Activated CD4-positive, alpha-beta T cell treated with anti-CD3 and anti-CD28 coated beads, Interleukin-2, amount 10 ng/mL, durations not matched to agents 24 days and 14 days (primary cell): ENCODE measurements around the gene HCN2. TPM values are rescaled to one million over a fixed set of nuclear protein-coding genes. Genes with fewer than 3 reads are reported as not detected.
"Not testable (repeated sequence)": the region's sequence is repeated elsewhere in the genome, so short reads cannot be mapped to it uniquely, and the experiment has no call there.

Source experiments
- DNase-seq: peaks from one replicate; pipeline ENCODE4 v3.0.0; 2022
- H3K27ac Mint-ChIP-seq: one replicate; pipeline ENCODE4 v1.8.0; 2022; ENCODE audit warnings: mild to moderate bottlenecking, mixed read lengths
- H3K27me3 Mint-ChIP-seq: one replicate; pipeline ENCODE4 v1.8.0; 2022; ENCODE audit warnings: mixed read lengths
- H3K36me3 Mint-ChIP-seq: one replicate; pipeline ENCODE4 v1.8.0; 2022; ENCODE audit warnings: low read depth, mild to moderate bottlenecking, mixed read lengths
- H3K4me1 Mint-ChIP-seq: one replicate; pipeline ENCODE4 v1.8.0; 2021; ENCODE audit warnings: mixed read lengths
- H3K4me3 Mint-ChIP-seq: one replicate; pipeline ENCODE4 v1.8.0; 2022; ENCODE audit warnings: mild to moderate bottlenecking, moderate library complexity, mixed read lengths
- H3K9me3 Mint-ChIP-seq: one replicate; pipeline ENCODE4 v1.8.0; 2021; ENCODE audit warnings: mixed read lengths
- intact Hi-C: fragments of 100-400 bp; cut with micrococcal nuclease; formaldehyde crosslinking; loops from one replicate; pipeline ENCODE4 v1.15.1; 2023
- total RNA-seq: library from RNA; stranded (reverse); gene quantifications from 2 replicates; pipeline ENCODE4 v1.2.3, GENCODE V29; 2022

Gene HCN2
- total RNA-seq, 1 donor from 2014 or later = 1.1 TPM

GRCh38 chr19:596263-596655, 6.6 kb downstream of the HCN2 start:
- Mint-ChIP-seq H3K4me1 (no peaks in the 10 kb centered on the region), H3K4me3 (no peak overlapping the region), H3K36me3 (no peaks in the 10 kb centered on the region), H3K9me3 (no peaks in the 10 kb centered on the region), H3K27me3 (peaks cover 10% of the 10 kb centered on the region), H3K27ac (no peak overlapping the region)
- DNase-seq = no peak
- intact Hi-C loops = no loop called here

DNA sequence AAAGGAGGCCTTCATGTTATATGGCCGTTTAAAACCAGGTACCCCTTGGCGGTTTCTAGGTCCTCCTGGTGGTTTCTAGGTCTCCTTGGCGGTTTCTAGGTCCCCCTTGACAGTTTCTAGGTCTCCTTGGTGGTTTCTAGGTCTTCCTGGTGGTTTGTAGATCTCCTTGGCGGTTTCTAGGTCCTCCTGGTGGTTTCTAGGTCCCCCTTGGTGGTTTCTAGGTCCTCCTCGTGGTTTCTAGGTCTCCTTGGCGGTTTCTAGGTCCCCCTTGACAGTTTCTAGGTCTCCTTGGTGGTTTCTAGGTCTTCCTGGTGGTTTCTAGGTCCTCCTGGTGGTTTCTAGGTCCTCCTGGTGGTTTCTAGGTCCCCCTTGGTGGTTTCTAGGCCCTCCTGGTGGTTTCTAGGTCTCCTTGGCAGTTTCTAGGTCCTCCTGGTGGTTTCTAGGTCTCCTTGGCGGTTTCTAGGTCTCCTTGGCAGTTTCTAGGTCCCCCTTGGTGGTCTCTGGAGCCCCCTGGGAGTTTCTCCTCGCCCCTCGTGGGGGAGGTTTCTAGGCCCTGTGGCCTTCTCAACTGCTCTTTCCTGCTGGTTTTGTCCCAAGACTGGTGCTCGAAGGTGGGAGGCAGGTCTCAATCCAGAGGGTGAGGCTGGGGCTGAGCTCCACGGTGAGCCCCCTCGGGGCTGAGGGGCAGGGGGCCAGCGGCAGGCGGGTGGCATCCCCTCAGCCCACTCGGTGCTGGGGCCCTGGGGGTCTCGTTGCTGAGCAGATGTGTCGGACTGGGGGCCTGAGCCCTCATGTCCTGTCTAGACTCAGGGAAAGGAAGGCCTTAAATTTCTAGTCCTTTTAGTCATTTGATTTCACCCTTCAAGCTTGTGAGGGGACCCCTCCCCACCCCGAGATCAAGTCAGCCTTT, 8.0 kb downstream of the HCN2 start:
- Mint-ChIP-seq H3K9me3 (no peaks in the 10 kb centered on the region), H3K4me1 (no peaks in the 10 kb centered on the region), H3K27ac (no peak overlapping the region), H3K4me3 (no peak overlapping the region), H3K36me3 (no peaks in the 10 kb centered on the region), H3K27me3 (peaks cover 6% of the 10 kb centered on the region)
- DNase-seq = peak; percentile 67
- intact Hi-C loops = no loop called here

- no peak for DNase-seq
- Mint-ChIP-seq H3K4me1 (no peaks in the 10 kb centered on the region), H3K27ac (no peak overlapping the region), H3K4me3 (no peak overlapping the region), H3K9me3 (no peaks in the 10 kb centered on the region), H3K36me3 (no peaks in the 10 kb centered on the region), H3K27me3 (no peaks in the 10 kb centered on the region)
- intact Hi-C loops = no loop called here
These were observed 11.6 kb downstream of the HCN2 start for GRCh38 chr19:601310-601709.

GRCh38 chr19:601790-602189, 12.1 kb downstream of the HCN2 start:
- Mint-ChIP-seq H3K27ac (no peak overlapping the region), H3K9me3 (no peaks in the 10 kb centered on the region), H3K36me3 (no peaks in the 10 kb centered on the region), H3K27me3 (no peaks in the 10 kb centered on the region), H3K4me1 (no peaks in the 10 kb centered on the region), H3K4me3 (no peak overlapping the region)
- DNase-seq = no peak
- intact Hi-C loops = no loop called here

GRCh38 chr19:602391-603301, 13.0 kb downstream of the HCN2 start:
- no peaks in the 10 kb centered on the region for H3K9me3 Mint-ChIP-seq
- intact Hi-C loops = no loop called here

DNA sequence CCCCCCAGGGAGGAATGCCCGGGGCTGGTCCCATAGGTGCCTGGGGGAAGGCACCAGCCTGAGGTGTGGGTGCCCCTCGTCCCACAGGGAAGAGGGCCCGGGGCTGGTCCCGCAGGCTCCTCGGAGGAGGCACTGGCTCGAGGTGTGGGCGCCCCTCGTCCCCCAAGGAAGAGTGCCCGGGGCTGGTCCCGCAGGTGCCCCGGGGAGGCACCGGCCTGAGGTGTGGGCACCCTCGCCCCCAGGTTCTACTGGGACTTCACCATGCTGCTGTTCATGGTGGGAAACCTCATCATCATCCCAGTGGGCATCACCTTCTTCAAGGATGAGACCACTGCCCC, 13.6 kb downstream of the HCN2 start:
- H3K36me3 Mint-ChIP-seq, H3K4me1 Mint-ChIP-seq, intact Hi-C loops, H3K4me3 Mint-ChIP-seq, DNase-seq, H3K9me3 Mint-ChIP-seq, H3K27me3 Mint-ChIP-seq, H3K27ac Mint-ChIP-seq: not testable (repeated sequence)

More at GRCh38 chr19:602391-603301, 13.0 kb downstream of the HCN2 start:
- Mint-ChIP-seq H3K27ac (no peak overlapping the region), H3K36me3 (no peaks in the 10 kb centered on the region), H3K27me3 (no peaks in the 10 kb centered on the region), H3K4me3 (no peak overlapping the region), H3K4me1 (no peaks in the 10 kb centered on the region)
- DNase-seq = no peak

DNA sequence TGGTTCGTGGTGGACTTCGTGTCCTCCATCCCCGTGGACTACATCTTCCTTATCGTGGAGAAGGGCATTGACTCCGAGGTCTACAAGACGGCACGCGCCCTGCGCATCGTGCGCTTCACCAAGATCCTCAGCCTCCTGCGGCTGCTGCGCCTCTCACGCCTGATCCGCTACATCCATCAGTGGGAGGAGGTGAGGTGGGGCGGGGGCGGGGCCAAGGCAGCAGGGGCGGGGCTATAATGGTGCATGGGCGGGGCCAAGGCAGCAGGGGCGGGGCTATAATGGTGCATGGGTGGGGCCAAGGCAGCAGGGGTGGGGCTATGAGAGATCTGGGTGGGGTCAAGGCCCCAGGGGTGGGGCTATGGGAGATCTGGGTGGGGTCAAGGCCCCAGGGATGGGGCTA, 14.1 kb downstream of the HCN2 start:
- H3K4me3 Mint-ChIP-seq, H3K9me3 Mint-ChIP-seq, H3K4me1 Mint-ChIP-seq, H3K27ac Mint-ChIP-seq, H3K27me3 Mint-ChIP-seq, H3K36me3 Mint-ChIP-seq: not testable (repeated sequence)
- peak; percentile 67 for DNase-seq
- intact Hi-C loops = loop anchor here (2.0 kb wide), 1 partner anchor 71 kb away; no protein-coding TSS in a partner anchor

GRCh38 chr19:604355-604754, 14.7 kb downstream of the HCN2 start:
- Mint-ChIP-seq H3K36me3 (no peaks in the 10 kb centered on the region), H3K4me1 (no peaks in the 10 kb centered on the region), H3K4me3 (no peak overlapping the region), H3K27ac (no peak overlapping the region), H3K9me3 (no peaks in the 10 kb centered on the region), H3K27me3 (no peaks in the 10 kb centered on the region)
- intact Hi-C loops = loop anchor here (2.0 kb wide), 1 partner anchor 72 kb away; no protein-coding TSS in a partner anchor
- DNase-seq = peak; percentile 82

GRCh38 chr19:605061-605971, 15.6 kb downstream of the HCN2 start:
- H3K36me3 Mint-ChIP-seq, H3K9me3 Mint-ChIP-seq, H3K4me3 Mint-ChIP-seq, H3K4me1 Mint-ChIP-seq, H3K27ac Mint-ChIP-seq, H3K27me3 Mint-ChIP-seq: not testable (repeated sequence)
- peak; percentile 76 for DNase-seq
- intact Hi-C loops = loop anchor here (2.0 kb wide), 1 partner anchor 73 kb away; no protein-coding TSS in a partner anchor

DNA sequence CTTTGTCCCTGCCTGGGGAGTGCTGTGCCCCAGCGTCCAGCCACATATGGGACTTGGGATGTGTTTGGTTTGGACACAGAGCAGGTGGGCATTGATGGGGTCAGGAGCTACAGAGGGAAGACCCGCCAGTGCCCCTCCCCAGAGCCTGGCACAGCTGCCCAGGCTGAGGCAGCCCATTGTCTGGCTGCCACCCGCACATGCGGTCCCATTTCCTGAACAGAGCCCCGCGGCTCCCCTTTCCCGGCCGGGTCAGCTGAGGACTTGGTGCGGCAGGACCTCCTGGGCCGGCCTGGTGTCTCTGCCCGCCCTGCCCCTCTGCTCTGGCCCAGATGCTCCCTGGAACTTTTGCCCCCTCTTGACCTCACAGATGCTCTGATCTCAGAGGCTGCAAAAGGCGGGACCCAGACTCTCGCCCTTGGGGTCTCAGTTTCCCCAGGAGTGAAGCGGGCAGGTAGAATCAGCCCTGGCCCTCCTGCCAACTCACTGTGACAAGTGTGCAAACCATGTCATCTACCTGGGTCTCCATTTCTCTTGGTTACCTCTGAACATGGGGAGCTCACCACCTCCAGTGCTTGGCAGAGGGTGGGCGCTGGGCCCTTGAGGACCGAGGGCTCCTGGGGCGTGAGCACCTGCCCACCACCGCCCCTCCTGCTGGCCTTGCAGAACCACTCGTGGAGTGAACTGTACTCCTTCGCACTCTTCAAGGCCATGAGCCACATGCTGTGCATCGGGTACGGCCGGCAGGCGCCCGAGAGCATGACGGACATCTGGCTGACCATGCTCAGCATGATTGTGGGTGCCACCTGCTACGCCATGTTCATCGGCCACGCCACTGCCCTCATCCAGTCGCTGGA, 17.8 kb downstream of the HCN2 start:
- no peak for DNase-seq
- Mint-ChIP-seq H3K4me1 (peaks cover 10% of the 10 kb centered on the region), H3K27ac (no peak overlapping the region), H3K27me3 (no peaks in the 10 kb centered on the region), H3K4me3 (no peak overlapping the region), H3K36me3 (peaks cover 3% of the 10 kb centered on the region), H3K9me3 (no peaks in the 10 kb centered on the region)
- intact Hi-C loops = no loop called here

- Mint-ChIP-seq H3K36me3 (peaks cover 3% of the 10 kb centered on the region), H3K27me3 (no peaks in the 10 kb centered on the region), H3K4me3 (no peak overlapping the region), H3K9me3 (no peaks in the 10 kb centered on the region), H3K27ac (no peak overlapping the region), H3K4me1 (peaks cover 10% of the 10 kb centered on the region)
- intact Hi-C loops = no loop called here
- no peak for DNase-seq
These were observed 18.7 kb downstream of the HCN2 start for GRCh38 chr19:608155-609003.

- Mint-ChIP-seq H3K36me3 (peaks cover 3% of the 10 kb centered on the region), H3K9me3 (no peaks in the 10 kb centered on the region), H3K4me3 (no peak overlapping the region), H3K4me1 (peaks cover 10% of the 10 kb centered on the region), H3K27ac (no peak overlapping the region), H3K27me3 (no peaks in the 10 kb centered on the region)
- intact Hi-C loops = no loop called here
- no peak for DNase-seq
These were observed 19.3 kb downstream of the HCN2 start for GRCh38 chr19:609004-609346.
